HG02623 (cell line): Measurements from ENCODE around the gene PPM1H.
"Not testable (repeated sequence)": the region's sequence is repeated elsewhere in the genome, so short reads cannot be mapped to it uniquely, and the experiment has no call there.

Experiments used
- ATAC-seq: cut with Tn5 transposase; IDR thresholded peaks from one replicate; pipeline ENCODE4 v1.9.1; 2021; ENCODE audit warnings: moderate library complexity; ENCODE audit not compliant: unreplicated experiment

Gene PPM1H

GRCh38 chr12:62772416-62772955, 162.5 kb downstream of the PPM1H start:
- no peak for ATAC-seq

GRCh38 chr12:62771828-62772227, 163.1 kb downstream of the PPM1H start:
- ATAC-seq = no peak

- ATAC-seq = no peak
Measured at GRCh38 chr12:62770381-62770780, 164.6 kb downstream of the PPM1H start.

GRCh38 chr12:62769076-62769619, 165.8 kb downstream of the PPM1H start:
- no peak for ATAC-seq

- no peak for ATAC-seq
Measured at GRCh38 chr12:62767946-62768345, 167.0 kb downstream of the PPM1H start.

- ATAC-seq = no peak
Measured at GRCh38 chr12:62767496-62767895, 167.5 kb downstream of the PPM1H start.

GRCh38 chr12:62766496-62766895, 168.5 kb downstream of the PPM1H start:
- no peak for ATAC-seq

- no peak for ATAC-seq
Measured at GRCh38 chr12:62763861-62764645, 170.9 kb downstream of the PPM1H start.

GRCh38 chr12:62763312-62763711, 171.6 kb downstream of the PPM1H start:
- ATAC-seq = no peak

GRCh38 chr12:62762645-62763044, 172.3 kb downstream of the PPM1H start:
- ATAC-seq = no peak

- no peak for ATAC-seq
Measured at GRCh38 chr12:62761658-62762057, 173.3 kb downstream of the PPM1H start.

- ATAC-seq = peak; percentile 98
Measured at GRCh38 chr12:62760779-62761178, 174.2 kb downstream of the PPM1H start.

- not testable (repeated sequence) for ATAC-seq
Measured at GRCh38 chr12:62760341-62760740, 174.6 kb downstream of the PPM1H start.

- ATAC-seq = no peak
Measured at GRCh38 chr12:62758216-62758615, 176.7 kb downstream of the PPM1H start.

GRCh38 chr12:62757048-62757447, 177.9 kb downstream of the PPM1H start:
- ATAC-seq = no peak

GRCh38 chr12:62754706-62755105, 180.2 kb downstream of the PPM1H start:
- ATAC-seq = no peak

- no peak for ATAC-seq
Measured at GRCh38 chr12:62751810-62752155, 183.2 kb downstream of the PPM1H start.

GRCh38 chr12:62750941-62751809, 183.8 kb downstream of the PPM1H start:
- no peak for ATAC-seq

GRCh38 chr12:62749586-62749985, 185.4 kb downstream of the PPM1H start:
- ATAC-seq = no peak

- no peak for ATAC-seq
Measured at GRCh38 chr12:62748941-62749468, 185.9 kb downstream of the PPM1H start.

- ATAC-seq = no peak
Measured at GRCh38 chr12:62744551-62744950, 190.4 kb downstream of the PPM1H start.
